NCI-H128 (cell line): Measurements from ENCODE around the gene CNTLN.
"Not testable (repeated sequence)": the region's sequence is repeated elsewhere in the genome, so short reads cannot be mapped to it uniquely, and the experiment has no call there.

Source experiments
- DNase-seq: peaks from one replicate; lab custom pipeline; 2025; ENCODE audit not compliant: unreplicated experiment; lab: John Stamatoyannopoulos, UW

CNTLN gene

DNA sequence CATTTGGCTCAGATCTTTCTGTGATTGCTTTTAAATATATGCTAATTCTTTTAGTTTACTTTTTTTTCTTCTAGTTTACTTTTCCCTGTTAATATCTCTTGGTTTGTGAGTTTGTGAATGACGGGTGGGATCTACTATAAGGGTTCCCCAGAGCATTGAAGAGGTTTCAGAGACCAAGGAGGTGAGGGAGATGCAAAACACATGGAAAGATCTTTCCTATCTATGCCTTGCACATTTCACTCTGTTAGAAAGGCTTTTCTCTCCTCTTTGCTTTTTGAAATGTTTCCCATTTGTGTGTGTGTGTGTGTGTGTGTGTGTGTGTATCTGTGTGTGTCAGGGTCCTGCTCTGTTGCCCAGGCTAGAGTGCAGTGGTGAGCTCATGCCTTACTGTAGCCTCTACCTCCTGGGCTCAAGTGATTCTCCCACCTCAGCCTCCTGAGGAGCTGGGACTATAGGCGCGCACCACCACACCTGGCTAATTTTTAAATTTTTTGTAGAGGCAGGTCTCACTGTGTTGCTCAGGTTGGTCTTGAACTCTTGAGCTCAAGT lies 50.7 kb downstream of the CNTLN start:
- DNase-seq: no peak

- DNase-seq: no peak
Measured at GRCh38 chr9:17191082-17191481, 56.2 kb downstream of the CNTLN start.

DNA sequence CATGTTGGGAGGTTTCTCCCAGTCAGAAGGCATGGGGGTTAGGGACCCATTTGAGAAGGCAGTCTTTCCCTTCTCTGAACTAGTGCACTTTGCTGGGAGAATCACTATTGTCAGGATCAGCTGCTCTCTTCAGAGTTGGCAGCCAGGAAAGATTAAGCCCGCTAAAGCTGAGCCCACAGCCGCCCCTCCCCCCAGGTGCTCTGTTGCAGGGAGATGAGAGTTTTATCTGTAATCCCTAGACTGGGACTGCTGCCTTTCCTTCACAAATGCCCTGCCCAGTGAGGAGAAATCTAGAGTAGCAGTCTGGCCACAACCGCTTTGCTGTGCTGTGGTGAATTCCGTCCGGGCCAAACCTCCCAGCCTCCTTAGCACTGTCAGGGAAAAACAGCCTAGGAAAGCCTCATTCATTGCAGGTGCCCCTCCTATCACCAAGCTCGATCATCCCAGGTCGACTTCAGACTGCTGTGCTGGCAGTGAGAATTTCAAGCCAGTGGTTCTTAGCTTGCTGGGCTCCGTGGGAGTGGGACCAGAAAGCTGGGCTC lies 69.8 kb downstream of the CNTLN start:
- no peak for DNase-seq

DNA sequence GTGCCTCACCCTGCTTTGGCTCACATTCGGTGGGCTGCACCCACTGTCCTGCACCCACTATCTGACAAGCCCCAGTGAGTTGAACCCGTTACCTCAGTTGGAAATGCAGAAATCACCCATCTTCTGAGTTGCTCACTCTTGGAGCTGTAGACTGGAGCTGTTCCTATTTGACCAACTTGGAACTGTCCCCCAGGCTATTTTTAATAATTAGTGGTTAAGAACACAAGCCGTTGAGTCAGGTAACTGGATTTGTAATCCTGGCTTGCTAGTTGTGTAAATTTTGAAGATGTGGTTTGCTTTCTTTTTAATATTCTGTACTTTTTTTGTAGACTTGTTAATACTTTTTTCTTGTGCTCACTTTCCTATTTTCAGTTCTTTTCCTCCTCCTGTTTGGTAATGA lies 81.2 kb downstream of the CNTLN start:
- no peak for DNase-seq

- no peak for DNase-seq
Measured at GRCh38 chr9:17216646-17217045, 81.8 kb downstream of the CNTLN start.

DNA sequence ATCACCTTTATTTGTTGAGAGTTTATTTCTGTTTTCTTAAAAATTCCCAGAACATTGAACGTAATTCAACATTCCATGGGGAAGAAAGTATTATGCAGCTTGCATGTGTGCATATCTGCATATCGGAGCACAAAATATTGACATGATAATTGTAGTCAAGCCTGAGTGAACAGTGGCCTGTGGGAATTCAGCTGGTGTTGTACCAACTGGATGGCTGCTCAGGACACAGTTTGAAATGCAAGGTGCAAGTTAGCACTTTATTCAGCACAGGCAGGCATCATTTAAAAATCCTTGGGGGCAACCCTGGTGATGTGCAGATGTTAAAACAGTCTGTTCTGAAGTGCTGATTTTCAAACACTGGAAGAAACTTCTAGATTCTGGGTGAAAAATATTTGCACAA lies 82.4 kb downstream of the CNTLN start:
- DNase-seq: no peak

GRCh38 chr9:17219261-17219660 lies 84.4 kb downstream of the CNTLN start:
- DNase-seq: no peak

DNA sequence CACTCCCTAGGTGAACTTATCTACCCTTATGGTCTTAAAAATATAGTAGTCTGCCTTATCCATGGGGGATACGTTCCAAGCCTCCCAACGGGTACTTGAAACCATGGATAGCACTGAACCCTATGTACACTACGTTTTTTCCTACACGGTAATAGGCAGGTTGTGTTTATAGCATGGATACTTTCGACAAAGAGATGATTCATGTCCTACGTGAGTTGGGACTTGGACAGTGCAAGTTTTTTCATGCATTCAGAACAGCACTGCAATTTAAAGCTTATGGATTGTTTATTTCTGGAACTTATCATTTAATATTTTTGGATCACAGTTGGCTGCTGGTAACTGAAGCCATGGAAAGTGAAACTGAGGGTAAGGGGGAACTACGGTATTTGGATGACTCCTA lies 88.1 kb downstream of the CNTLN start:
- DNase-seq: no peak

DNA sequence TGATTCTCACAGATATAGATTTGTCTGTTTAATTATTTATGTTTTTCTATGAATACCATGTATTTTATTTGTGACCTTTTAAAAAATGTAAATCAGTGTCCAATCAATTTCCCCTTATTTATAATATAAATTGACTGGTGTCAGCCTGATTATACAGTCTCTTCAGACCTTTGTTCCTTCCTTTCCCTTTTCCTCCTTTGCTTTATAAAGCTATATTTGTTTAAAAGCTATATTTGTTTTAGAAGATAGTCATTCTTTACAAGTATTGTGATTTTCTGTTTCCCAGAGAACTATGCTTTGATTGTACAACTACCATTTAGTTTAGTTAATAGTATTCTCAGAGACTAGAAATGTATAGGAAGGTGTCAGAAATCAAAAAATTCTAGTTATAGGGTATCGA lies 90.6 kb downstream of the CNTLN start:
- DNase-seq: no peak

- DNase-seq: no peak
Measured at GRCh38 chr9:17229945-17230560, 95.2 kb downstream of the CNTLN start.

- DNase-seq: no peak
Measured at GRCh38 chr9:17230646-17231045, 95.8 kb downstream of the CNTLN start.

DNA sequence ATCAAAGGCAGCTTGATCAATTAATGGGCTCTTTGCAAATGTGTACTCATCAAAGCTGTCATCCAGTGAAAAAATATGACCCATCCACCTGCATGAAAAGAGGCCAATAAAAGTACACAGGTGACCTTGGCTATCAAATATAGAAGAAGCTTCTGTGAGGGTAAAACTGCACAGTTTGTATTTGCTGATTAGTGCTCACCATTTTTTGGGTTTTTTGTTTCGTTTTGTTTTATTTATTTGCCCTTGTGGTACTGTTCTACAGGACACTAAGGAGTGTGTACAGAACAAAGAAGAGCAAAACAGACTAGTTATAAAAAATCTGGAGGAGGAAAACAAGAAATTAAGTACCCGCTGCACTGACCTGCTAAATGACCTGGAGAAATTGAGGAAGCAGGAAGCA lies 101.3 kb downstream of the CNTLN start:
- DNase-seq: no peak

DNA sequence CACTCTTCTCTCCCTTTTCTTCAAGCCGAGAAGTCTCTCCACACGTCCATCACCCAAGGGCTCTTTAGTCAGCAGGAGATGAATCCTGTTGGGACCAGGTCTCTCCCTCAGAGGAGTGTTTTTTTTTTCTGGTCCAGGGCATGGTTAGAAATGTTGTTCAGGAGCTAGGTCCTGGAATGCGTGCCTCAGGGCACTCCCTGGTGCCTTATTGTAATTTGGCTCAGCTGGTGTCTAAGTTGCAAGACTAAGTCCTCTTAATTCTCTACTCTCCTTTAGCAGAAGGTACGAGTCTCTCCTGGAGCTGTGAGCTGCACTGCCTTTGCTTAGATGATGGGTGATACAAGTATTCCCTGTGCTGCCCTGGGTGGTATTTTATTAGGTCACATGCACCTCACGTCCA lies 111.9 kb downstream of the CNTLN start:
- no peak for DNase-seq

- DNase-seq: no peak
Measured at GRCh38 chr9:17251100-17251499, 116.3 kb downstream of the CNTLN start.

GRCh38 chr9:17268531-17269188 lies 133.8 kb downstream of the CNTLN start:
- DNase-seq: not testable (repeated sequence)

- no peak for DNase-seq
Measured at GRCh38 chr9:17269799-17270198, 135.0 kb downstream of the CNTLN start.

GRCh38 chr9:17272536-17272935 lies 137.7 kb downstream of the CNTLN start:
- no peak for DNase-seq

GRCh38 chr9:17280350-17281012 lies 145.6 kb downstream of the CNTLN start:
- DNase-seq: no peak

GRCh38 chr9:17290673-17291072 lies 155.8 kb downstream of the CNTLN start:
- DNase-seq: not testable (repeated sequence)

- no peak for DNase-seq
Measured at GRCh38 chr9:17291766-17292165, 156.9 kb downstream of the CNTLN start.

DNA sequence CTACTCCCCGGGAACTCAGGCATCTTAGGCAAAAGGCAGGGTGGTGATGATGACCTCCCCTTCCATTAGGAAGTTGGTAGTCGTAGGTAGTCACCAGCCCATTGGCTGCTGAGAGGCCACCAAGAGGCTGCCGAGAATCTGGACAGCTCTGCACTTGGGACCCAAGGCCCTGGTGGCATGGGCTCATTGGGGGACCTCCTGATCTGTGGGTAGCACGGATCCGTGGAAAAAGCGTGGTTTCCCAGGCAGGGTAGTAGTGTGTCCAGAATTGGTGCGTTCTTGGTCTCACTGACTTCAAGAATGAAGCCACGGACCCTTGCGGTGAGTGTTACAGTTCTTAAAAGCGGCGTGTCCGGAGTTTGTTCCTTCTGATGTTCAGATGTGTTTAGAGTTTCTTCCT lies 158.8 kb downstream of the CNTLN start:
- DNase-seq: no peak
